Nephron (organoid): ENCODE measurements around the gene TPRN.

Experiments
- H3K27ac Mint-ChIP-seq, 3 experiments: 2 replicates each; pipeline ENCODE4 v1.8.0; 2020; ENCODE audit warnings: mixed read lengths in 3 of 3, mild to moderate bottlenecking in 2 of 3, moderate library complexity in 1 of 3
- H3K27me3 Mint-ChIP-seq: 2 replicates; pipeline ENCODE4 v1.8.0; 2021; ENCODE audit warnings: low read depth, mild to moderate bottlenecking, moderate library complexity, mixed read lengths
- H3K36me3 Mint-ChIP-seq: 2 replicates; pipeline ENCODE4 v1.8.0; 2020; ENCODE audit warnings: low read depth, mixed read lengths
- H3K4me1 Mint-ChIP-seq: 2 replicates; pipeline ENCODE4 v1.8.0; 2020; ENCODE audit warnings: mixed read lengths
- H3K4me3 Mint-ChIP-seq, 3 experiments: 2 replicates each; pipeline ENCODE4 v1.8.0; 2020; ENCODE audit warnings: mild to moderate bottlenecking in 3 of 3, mixed read lengths in 3 of 3, moderate library complexity in 2 of 3
- H3K9me3 Mint-ChIP-seq: 2 replicates; pipeline ENCODE4 v1.8.0; 2020; ENCODE audit warnings: mixed read lengths
- TF ChIP-seq, protein P1 (sequence below), 3 experiments: fragments of 200-600 bp; sonication (generic); IDR thresholded peaks; one replicate each; pipeline ENCODE4 v1.5.0; 2021; ENCODE audit warnings: antibody characterized with exemption in 3 of 3; ENCODE audit not compliant: unreplicated experiment in 3 of 3

The TPRN gene

DNA sequence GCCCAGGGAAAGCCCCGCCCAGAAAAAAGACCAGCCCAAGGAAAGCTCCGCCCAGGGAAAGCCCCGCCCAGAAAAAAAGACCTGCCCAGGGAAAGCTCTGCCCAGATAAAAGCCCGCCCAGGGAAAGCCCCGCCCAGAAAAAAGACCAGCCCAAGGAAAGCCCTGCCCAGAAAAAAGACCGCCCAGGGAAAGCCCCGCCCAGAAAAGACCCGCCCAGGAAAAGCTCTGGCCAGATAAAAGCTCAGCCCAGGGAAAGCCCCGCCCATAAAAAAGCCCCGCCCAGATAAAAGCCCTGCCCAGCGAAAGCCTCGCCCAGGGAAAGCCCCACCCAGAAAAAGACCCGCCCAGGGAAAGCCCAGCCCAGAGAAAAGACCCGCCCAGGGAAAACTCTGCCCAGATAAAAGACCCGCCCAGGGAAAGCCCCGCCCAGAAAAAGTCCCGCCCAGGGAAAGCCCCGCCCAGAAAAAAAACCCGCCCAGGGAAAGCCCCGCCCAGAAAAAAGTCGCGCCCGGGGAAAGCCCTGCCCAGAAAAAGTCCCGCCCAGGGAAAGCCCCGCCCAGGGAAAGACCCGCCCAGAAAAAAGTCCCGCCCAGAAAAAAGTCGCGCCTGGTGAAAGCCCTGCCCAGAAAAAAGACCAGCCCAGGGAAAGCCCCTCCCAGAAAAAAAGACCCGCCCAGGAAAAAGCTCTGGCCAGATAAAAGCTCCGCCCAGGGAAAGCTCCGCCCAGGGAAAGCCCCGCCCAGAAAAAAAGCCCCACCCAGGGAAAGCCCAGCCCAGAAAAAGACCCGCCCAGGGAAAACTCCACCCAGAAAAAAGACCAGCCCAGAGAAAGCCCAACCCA lies 49.7 kb downstream of the TPRN start:
- H3K4me3 Mint-ChIP-seq = no peak overlapping the region
- no peaks in the 10 kb centered on the region for H3K9me3 Mint-ChIP-seq
- TF ChIP-seq, protein P1, sequence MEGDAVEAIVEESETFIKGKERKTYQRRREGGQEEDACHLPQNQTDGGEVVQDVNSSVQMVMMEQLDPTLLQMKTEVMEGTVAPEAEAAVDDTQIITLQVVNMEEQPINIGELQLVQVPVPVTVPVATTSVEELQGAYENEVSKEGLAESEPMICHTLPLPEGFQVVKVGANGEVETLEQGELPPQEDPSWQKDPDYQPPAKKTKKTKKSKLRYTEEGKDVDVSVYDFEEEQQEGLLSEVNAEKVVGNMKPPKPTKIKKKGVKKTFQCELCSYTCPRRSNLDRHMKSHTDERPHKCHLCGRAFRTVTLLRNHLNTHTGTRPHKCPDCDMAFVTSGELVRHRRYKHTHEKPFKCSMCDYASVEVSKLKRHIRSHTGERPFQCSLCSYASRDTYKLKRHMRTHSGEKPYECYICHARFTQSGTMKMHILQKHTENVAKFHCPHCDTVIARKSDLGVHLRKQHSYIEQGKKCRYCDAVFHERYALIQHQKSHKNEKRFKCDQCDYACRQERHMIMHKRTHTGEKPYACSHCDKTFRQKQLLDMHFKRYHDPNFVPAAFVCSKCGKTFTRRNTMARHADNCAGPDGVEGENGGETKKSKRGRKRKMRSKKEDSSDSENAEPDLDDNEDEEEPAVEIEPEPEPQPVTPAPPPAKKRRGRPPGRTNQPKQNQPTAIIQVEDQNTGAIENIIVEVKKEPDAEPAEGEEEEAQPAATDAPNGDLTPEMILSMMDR (IDR thresholded peaks at IDR 0.05; ENCODE audit: unreplicated experiment in 3 of 3) = no peak
- no peak overlapping the region for H3K27ac Mint-ChIP-seq
- H3K27me3 Mint-ChIP-seq = peaks cover 59% of the 10 kb centered on the region
- no peaks in the 10 kb centered on the region for H3K36me3 Mint-ChIP-seq
- H3K4me1 Mint-ChIP-seq = no peaks in the 10 kb centered on the region

DNA sequence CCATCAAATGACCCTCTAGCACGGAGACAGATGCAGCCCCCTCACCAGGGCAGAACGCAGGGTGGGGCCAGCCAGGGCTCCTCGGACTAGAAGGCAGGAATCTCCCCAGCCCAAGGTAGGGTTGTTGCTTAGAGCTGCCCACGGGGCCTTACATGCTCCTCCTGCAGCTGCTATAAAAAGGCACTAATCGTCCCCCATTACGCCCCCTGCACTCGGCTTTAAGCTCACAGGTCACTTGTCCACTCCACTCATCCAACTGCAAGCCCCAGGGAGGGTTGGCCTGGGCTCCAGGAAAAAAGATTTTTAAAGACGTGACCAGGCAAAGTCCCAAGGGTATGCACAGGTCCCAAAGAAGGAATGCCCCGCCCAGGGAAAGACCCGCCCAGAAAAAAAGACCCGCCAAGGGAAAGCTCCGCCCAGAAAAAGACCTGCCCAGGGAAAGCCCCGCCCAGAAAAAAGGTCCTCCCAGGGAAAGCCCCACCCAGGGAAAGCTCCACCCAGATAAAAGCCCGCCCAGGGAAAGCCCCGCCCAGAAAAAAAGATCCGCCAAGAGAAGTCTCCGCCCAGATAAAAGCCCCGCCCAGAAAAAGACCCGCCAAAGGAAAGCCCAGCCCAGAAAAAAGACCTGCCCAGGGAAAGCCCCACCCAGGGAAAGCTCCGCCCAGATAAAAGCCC lies 50.5 kb downstream of the TPRN start:
- peaks cover 54% of the 10 kb centered on the region for H3K27me3 Mint-ChIP-seq
- TF ChIP-seq, protein P1 (IDR thresholded peaks at IDR 0.05; ENCODE audit: unreplicated experiment in 3 of 3) = no peak
- H3K36me3 Mint-ChIP-seq = no peaks in the 10 kb centered on the region
- no peaks in the 10 kb centered on the region for H3K9me3 Mint-ChIP-seq
- H3K27ac Mint-ChIP-seq = no peak overlapping the region
- no peak overlapping the region for H3K4me3 Mint-ChIP-seq
- H3K4me1 Mint-ChIP-seq = no peaks in the 10 kb centered on the region

DNA sequence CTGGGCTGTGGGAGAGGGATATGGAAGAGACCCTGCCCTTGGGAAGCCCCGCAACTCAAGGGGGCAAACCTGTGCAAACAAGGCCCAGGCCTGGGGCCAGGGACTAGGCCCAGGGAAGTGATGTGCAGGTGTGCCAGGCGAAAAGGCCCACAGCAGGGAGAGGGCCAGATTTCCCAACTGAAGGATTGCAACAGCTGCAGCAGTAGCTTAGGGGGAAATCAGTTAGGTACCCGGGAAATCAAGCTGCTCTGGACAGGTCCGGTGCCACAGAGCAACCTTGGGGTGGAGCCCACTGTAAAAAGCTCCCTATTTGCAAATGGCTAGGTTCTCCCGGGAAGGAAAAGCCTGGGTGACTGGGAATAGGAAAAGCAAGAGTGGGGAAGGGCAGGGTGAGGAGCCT lies 51.2 kb downstream of the TPRN start:
- Mint-ChIP-seq H3K27me3 (peaks cover 48% of the 10 kb centered on the region), H3K36me3 (no peaks in the 10 kb centered on the region)

DNA sequence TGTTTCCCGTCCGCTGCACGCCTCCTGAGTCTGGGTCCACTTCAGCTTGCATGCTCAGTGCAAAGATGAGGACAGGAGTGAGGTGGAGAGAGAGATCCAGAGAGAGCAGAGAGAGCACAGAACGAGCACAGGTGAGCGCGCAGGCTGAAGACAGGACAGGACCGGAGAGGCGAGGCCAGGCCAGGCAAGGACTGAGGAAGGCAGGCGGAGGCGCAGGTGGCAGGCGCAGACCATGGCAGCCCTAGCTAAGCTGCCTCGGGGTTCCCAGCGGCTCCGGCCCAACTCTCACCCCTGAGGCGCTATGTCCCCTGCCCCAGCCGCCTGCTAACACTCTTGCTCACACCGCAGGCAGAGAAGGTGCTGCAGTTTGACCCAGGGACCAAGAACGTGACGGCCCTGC lies 51.9 kb downstream of the TPRN start:
- H3K4me1 Mint-ChIP-seq = no peaks in the 10 kb centered on the region
- no peak overlapping the region for H3K27ac Mint-ChIP-seq
- H3K27me3 Mint-ChIP-seq = peaks cover 55% of the 10 kb centered on the region
- TF ChIP-seq, protein P1 (IDR thresholded peaks at IDR 0.05; ENCODE audit: unreplicated experiment in 3 of 3) = no peak
- no peaks in the 10 kb centered on the region for H3K36me3 Mint-ChIP-seq
- no peak overlapping the region for H3K4me3 Mint-ChIP-seq
- H3K9me3 Mint-ChIP-seq = no peaks in the 10 kb centered on the region

More for the DNA sequence above, 51.2 kb downstream of the TPRN start:
- Mint-ChIP-seq H3K4me3 (no peak overlapping the region), H3K9me3 (no peaks in the 10 kb centered on the region), H3K27ac (no peak overlapping the region), H3K4me1 (no peaks in the 10 kb centered on the region)
- TF ChIP-seq, protein P1 (IDR thresholded peaks at IDR 0.05; ENCODE audit: unreplicated experiment in 3 of 3) = no peak

DNA sequence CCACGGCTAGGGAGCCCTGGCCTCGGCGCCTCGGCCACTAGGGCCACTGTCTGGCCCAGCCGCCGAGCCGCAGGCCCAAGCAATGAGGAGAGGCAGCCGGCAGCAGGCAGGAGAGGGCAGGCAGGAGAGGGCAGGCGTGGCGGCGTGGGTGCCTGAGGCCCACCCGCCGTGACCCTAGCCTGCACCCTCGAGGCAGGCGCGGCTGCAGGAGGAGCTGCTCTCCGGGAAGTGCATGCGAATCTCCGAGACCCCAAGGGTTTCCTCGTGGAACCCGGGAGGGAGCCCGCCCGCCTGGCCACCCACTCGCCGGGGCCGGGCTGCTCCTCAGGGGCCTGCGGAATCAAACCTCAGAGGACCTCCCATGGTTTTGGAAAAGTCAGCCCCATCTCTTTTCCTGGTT lies 52.3 kb downstream of the TPRN start:
- H3K4me3 Mint-ChIP-seq = no peak overlapping the region
- no peak overlapping the region for H3K27ac Mint-ChIP-seq
- H3K36me3 Mint-ChIP-seq = no peaks in the 10 kb centered on the region
- H3K9me3 Mint-ChIP-seq = no peaks in the 10 kb centered on the region
- H3K4me1 Mint-ChIP-seq = no peaks in the 10 kb centered on the region
- peaks cover 59% of the 10 kb centered on the region for H3K27me3 Mint-ChIP-seq
- TF ChIP-seq, protein P1 (IDR thresholded peaks at IDR 0.05; ENCODE audit: unreplicated experiment in 3 of 3) = no peak
